Central memory CD4-positive, alpha-beta T cell (primary cell): ENCODE measurements around the gene MUC5B.

Experiments used
- DNase-seq: peaks from one replicate; pipeline ENCODE4 v3.0.0; 2022

The MUC5B gene

DNA sequence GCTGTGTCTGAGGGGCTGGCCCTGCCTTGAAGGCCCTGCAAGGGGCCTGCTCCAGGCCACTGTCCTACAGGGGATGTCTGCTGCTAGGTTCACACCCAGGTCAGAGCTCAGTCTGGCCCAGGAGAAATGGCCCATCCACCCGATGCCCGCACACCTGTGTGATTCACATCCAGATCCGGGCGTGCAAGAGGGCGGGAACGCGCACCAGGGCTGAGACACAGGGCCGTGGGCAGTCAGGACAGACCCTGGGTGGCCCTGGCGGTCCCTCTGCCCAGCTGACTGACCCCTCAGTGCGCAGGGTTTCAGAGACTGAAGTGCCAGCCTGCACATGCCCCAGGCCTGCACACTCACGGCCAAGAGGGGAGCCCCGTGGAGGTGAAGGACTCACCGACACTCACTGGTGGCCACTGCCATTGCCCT is 79.2 kb downstream of the MUC5B start:
- no peak for DNase-seq

DNA sequence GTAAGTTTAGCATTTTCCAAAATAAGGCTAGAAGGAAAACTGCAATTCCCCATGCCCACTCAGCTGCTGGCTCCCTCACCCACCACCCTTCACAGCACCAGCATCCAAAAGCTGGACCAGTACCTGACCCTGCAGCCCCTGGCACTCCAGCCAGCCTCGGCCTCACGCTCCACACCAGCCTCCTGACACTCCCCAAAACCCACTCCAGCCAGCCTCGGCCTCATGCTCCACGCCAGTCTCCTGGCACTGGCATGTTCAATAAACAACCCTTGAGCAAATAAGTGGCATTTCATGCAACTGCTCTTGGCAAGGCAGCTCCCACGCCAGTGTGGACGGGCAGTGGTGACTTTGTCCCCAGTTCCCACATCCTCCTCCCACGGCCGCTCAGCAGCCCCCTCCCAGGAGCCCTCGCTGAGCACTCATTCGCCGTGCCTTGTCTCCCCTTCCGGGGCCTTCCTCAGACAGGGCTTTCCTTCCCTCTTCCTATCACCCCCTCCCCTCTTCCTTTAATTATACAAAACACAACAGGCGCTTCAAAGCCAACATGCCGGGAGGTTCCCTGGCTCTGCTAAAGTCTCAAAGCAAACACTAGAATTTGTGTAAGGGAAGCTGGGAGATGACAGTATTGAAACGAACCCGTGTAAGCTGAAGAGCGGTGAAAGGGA is 79.7 kb downstream of the MUC5B start:
- no peak for DNase-seq

DNA sequence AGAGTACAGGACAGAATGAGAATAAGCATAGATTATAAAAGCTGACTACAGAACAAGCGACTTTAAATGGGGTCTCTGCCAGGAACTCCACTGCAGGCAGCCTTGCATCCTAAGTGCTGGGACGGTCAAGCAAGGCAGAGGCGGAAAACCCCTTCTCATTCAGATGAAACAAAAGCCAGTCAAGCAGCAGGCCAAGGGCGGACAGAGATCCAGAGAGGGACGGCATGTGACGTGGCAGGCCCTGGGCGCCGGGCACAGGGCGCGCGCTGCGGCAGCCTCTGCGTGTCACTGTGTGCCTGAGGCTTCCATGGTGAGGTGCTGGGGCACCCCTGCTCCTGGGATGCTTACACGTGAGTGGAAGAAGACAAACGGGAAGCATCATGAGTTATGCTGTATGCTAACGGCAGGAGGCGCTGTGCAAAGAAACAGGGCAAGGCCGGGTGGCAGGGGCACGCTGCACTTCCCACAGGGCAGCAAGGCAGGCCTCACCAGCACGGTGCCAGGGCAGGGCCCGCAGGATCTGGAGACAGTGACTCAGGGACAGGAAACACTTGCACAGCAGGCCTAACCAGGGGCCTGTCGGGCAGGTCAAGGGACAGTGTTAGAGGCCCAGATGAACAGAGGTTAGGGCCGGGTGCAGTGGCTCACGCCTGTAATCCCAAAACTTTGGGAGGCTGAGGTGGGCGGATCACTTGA is 80.4 kb downstream of the MUC5B start:
- DNase-seq = no peak

DNA sequence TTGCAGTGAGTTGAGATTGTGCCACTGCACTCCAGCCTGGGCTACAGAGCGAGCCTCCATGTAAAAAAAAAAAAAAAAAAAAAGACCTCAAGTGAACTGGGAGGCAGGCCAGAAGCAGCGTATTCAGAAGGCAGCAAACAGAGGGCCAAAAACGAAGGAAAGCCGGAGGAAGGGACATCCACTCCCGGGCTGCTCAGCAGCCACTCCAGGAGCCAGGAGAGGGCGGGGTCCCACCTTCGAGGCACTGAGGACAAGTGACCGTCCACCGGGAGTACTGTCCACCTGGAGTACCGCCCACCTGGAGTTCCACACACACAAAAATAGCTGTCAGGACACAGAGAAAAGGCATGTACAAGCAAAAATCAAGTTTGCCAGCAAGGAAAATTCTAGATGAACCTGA is 81.1 kb downstream of the MUC5B start:
- no peak for DNase-seq

DNA sequence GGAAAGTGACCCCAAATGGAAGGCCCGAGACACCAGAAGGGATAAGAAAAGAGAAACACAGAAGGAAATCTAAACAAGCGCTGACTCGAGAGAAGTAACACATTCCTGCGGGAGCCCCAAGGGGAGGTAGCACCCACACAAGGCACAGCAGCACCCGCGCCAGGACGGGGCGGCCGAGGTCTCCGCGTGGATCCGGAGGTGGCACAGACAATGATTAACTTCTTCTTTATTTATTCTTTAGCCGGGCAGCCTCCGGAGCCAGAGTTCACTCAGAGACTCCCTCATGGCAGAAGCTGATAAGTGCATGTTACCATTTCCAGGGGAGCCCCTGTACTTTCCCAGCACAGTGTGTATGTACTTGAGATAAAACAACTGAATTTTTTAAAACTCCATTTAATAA is 81.5 kb downstream of the MUC5B start:
- no peak for DNase-seq

DNA sequence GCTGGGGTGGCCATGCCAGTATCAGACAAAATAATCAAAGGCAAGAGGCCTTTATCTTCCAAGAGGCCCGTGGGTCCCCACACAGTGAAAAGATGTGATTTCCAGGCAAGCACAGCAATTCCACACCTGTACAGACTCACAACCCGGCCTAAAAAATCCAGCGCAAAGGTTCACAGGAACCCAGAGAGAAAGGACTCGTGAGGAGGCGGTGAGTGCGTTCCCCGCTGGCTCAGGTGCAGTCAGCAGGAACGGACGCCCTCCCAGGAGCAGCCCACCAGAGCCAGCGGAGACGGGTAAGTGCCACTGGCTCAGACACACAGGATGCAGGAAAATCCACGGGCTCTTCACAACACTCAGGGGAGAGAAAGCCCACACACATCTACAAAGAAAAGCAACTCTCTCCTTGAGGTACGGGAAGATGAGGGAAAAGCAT is 82.2 kb downstream of the MUC5B start:
- no peak for DNase-seq

DNA sequence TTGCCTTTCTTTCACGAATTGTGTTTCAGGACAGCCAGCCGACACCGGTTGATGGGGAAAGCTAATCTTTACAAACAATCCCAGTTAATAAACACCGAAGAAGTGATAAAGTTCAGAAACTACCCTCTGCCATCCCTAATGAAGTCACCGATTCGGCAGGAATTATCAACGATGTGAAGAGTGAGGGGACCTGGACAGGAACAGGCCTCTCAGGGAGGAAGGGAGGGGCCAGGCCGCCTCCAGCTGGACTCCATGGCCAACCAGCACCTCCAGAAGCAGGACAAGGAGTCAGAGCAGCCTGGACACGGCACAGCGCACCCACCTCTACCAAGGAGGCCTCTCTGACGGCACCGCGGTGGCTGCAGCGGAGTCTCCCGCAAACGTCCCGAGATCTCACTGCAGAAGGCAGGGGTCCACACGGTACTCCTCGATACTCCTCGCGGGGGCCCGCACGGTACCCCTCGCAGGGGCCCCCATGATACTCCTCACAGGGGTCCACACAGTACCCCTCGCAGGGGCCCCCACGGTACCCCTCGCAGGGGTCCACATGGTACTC is 82.7 kb downstream of the MUC5B start:
- DNase-seq = no peak

DNA sequence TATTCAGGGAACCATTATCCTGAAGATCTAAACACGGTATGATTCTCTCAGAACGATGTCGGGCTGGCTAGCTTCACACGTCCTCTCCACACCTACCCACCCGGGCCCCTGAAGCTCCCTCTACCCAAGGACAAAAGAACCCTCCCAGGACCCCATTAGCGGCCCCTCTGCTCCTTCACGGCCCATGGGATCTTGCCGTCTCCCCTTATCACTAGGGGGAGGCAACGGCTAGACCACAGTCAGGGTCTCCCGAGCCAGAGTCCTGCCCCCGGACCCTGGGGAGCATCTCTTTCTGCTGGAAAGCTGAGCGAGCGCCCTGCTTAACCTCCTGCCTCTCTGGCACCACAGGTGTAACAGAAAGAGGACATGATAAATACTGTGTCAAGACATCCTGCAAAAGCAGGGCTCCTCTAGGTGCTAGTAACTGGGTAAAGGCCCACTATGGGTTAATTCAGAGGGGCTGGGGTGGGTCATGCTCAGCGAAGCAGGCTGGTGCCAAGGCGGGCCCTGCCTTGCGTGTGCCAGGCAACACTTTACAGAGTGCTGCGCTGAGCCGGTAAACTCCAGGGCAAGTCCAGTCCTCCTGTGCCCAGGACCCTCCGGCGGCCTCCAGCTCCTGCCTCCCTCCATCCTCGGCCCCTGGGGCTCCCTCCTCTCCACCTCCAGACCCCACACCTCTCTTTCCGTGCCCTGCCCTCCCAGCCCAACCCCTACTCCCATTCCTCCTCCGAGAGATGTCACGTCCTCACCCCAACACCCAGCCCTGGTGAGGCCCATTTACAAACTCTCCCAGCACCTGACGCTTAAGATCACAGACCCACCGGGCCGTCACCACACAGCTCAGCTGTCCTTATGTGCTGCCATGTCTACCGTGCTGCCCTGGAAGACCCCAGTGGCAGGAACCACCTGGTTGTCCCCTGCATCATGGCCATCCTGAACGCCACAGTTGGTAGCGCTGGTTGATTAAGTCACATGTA is 83.6 kb downstream of the MUC5B start:
- DNase-seq = no peak

DNA sequence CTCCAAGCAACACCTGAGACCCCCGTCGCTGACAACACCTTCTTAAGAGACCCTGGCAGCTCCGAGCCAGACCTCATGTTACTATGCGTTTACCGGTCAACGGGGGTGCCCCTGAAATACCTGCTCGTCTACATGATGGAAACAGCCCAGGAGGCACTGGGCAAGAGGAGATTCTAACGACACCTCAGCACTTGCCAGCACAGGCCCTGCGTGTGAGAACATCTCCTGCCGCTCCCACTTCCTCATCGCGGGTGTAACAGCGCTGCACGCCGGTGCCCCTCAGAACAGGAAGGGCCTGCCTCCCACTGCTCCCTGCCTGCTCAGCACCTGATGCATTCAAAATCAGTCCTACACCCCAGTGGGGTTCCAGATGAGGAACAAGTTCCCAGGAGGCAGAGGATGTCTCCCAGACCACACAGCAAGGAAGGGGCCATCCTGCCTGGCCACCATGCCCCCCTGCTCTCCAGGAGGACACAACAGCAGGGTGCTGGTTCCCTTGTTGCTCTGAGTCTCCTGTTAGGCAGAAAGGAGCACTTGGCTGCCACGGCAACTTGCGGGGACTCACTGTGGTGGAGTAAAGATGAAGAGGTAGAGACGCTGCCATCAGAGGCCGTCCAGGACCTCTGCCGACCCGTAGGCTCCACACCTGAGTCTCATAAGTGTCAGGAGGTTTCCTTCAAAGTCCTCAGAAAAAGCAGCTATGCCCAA is 84.5 kb downstream of the MUC5B start:
- DNase-seq = no peak

DNA sequence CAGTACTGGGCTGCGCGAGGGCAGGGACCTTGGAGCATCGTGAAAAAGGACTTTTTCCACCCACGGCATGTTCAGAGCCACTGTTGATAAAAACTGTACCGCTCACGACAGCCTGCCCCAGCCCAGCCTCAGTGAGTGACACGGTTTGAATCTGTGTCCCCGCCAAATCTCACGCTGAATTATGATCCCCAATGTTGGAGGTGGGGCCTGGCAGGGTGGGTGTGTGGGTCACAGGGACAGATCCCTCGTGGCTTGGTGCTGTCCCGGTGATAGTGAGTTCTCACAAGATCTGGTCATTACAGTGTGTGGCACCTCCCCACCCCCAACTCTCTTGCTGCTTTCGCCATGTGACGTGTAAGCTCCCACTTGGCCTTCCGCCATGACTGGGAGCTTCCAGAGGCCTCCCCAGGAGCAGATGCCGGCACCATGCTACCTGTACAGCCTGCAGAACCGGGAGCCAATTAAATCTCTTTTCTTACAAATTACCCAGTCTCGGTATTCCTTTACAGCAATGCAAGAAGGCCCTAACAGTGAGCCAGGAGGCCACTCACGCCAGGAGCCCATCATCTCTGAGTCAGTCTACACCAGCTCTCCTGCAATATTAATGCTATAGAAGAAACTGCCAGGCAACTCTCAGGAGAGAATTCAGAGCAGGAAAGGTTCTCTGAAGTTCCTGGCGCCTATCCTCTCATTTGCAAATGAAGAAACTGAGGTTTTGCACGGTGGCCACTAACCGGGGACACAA is 85.3 kb downstream of the MUC5B start:
- DNase-seq = no peak

DNA sequence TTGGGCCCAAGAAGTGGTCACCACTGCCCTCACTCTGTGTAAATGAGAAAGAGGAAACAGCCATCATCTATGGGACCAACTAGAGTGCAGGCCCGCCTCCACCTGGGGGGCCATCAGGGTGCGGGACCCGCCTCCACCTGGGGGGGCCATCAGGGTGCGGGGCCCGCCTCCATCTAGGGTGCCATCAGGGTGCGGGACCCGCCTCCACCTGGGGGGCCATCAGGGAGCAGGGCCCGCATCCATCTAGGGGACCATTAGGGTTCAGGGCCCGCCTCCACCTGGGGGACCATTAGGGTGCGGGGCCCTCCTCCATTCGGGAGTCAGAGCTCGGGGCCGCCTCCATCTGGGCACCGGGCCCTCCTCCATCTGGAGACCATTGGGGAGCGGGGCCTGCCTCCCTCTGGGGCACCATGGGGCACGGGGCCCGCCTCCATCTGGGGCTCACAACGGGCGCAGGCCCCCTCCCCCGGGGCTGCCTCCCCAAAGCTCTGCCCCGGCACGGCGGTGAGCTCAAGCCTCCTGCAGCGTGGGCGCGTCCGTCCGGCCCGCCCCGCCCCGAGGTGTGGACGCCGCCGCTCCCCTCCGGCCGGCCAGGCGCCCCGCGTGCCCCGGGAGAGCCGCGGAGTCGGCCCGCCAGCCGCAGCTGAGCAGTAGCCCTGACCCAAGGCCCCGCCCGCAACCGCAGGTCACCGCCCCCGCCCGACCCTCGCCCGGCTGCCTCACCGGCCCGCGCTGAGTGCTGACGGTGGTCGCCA is 86.1 kb downstream of the MUC5B start:
- DNase-seq = no peak

DNA sequence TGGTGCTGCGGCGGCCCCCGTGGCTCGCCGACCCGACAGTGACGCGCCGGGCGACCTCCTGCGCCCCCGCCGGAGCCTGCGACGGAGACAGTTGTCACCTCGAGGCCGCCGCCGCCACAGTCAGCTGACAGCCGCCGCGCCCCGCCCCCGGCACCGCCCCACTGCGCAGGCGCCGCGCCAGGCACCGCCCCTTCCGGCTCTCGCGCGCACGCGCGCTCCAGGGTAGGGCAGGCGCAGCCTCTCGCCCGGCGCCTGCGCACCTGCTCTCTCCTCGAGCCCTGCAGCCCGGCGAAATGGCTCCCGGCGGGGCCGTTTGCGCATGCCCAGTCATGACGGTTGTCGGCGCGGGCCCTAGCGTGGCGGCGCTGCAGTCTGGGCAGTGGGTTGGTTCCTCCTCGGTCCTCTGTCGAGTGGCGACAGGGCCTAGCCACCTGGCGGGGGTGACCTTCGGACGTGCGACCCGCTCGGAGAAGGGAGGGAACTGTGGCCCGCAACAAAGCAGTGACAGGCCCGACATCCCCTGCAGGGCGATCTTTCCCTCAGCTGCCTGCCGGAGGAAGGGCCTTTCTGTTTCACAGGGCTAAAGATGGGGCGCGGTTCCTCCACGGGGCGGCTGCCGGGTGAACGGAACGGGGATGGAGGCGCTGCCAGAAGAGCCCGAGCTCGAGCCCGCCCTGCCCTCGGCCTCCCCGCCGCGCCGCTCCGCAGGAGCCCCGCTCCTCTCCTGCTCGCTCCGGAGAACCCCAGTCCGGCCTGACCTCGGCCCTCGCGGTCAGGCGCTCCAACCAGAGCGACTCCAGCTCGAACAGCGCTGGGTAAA is 86.8 kb downstream of the MUC5B start, which contains the start of gene TOLLIP:
Gene TOLLIP (minus strand): TSS at position 135 of the 820 bp plus-strand sequence. CDS start 134 bp downstream, at position 1.
- peak; percentile 98 for DNase-seq

DNA sequence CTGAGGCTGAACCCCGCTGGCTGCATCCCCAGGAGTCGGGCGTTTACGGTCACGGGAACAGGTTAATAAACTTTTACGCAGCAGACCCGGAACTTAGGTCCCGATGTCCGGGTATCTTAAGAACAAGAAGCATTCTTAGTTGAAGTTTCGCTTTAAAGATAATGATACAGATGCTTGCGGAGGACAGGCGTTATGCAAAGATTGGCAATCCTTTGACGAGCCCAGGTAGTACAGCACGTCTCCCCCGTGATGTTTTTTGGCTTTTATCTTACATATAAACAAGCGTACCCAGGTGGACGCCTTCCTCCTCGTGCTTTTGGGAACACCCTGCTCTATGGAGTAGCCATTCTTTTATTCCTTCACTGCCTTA is 87.4 kb downstream of the MUC5B start:
- DNase-seq = peak; percentile 20

DNA sequence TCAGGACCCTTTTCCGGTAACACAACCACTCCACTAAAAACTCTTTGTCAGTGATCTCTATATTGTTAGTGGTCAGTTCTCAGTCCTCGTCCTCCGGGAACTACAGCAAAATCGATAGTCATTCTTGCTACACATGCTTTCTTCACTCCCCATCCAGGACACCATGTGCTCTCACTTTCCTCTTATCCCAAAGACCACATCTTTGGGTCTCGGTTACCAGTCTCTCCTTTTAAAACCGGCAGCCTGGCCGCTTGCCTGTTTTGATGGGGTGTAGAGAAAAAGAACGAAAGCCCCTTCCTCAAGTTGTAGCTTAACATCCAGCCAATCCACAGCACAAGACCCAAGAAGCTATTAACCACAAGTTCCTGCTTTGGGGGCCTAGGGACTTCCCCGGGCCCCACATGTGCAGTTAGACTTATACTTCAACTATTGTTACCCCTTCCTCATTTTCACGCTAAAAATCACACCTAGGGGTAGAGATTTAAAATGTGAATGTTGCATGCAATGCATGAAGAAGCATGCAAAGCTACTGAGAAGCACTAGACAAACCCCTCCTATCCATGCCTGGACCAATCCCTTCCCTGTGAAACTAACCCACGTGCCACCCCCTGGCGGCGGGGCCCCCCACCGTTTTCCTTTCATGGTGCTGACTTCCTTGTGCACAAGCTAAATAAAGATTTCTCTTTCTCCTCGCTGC is 88.1 kb downstream of the MUC5B start:
- peak; percentile 33 for DNase-seq
